Measurements from ENCODE around the gene THSD4. TPM values are rescaled to one million over a fixed set of nuclear protein-coding genes. Genes with fewer than 3 reads are reported as not detected.

The THSD4 gene
- total RNA-seq, 1 experiment from 2014 or later = 36.3 TPM

DNA sequence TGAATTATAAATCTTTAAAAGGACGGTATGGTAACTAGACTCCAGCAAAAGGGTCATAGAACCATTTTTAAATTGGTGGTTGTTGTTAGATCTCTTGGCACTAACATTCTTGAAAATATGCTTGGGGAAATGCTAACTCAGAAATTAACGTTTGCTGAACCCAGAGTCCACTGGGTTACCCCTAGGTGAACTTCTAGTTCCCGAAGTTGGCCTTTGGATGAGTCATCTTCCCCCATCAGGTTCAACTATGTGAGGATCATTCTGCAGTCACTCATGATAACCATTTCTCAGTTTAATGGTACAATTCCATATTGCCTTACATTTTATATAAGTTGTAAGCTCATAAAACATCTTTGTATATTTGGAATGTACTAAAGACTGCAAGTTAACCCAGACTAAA, 204.7 kb downstream of the THSD4 start:
- Mint-ChIP-seq H3K4me3 (ENCODE audit: unreplicated experiment) (no peak overlapping the region), H3K4me1 (ENCODE audit: insufficient read depth, unreplicated experiment) (no peaks in the 10 kb centered on the region), H3K27ac (ENCODE audit: low read depth, unreplicated experiment) (no peak overlapping the region), H3K9me3 (ENCODE audit: unreplicated experiment) (no peaks in the 10 kb centered on the region), H3K36me3 (ENCODE audit: insufficient read depth, unreplicated experiment) (no peaks in the 10 kb centered on the region), H3K27me3 (ENCODE audit: insufficient read depth, unreplicated experiment) (no peaks in the 10 kb centered on the region)
- no peak for DNase-seq (ENCODE audit: unreplicated experiment)
- CTCF ChIA-PET = interaction anchor here (0.8 kb wide), 1 partner anchor 18 kb away, joined by 3 read pairs; no protein-coding TSS in a partner anchor
- no TSS peak for BruUV-seq (replicated peaks)
- POLR2A ChIA-PET = interaction anchor here (1.4 kb wide), 1 partner anchor 10 kb away, joined by 4 read pairs; no protein-coding TSS in a partner anchor
- intact Hi-C loops (cut with micrococcal nuclease) = loop anchor here (5.0 kb wide), 1 partner anchor 92 kb away; no protein-coding TSS in a partner anchor
- TF ChIP-seq, protein P1, sequence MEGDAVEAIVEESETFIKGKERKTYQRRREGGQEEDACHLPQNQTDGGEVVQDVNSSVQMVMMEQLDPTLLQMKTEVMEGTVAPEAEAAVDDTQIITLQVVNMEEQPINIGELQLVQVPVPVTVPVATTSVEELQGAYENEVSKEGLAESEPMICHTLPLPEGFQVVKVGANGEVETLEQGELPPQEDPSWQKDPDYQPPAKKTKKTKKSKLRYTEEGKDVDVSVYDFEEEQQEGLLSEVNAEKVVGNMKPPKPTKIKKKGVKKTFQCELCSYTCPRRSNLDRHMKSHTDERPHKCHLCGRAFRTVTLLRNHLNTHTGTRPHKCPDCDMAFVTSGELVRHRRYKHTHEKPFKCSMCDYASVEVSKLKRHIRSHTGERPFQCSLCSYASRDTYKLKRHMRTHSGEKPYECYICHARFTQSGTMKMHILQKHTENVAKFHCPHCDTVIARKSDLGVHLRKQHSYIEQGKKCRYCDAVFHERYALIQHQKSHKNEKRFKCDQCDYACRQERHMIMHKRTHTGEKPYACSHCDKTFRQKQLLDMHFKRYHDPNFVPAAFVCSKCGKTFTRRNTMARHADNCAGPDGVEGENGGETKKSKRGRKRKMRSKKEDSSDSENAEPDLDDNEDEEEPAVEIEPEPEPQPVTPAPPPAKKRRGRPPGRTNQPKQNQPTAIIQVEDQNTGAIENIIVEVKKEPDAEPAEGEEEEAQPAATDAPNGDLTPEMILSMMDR (IDR thresholded peaks at IDR 0.05; ENCODE audit: unreplicated experiment) = no peak

DNA sequence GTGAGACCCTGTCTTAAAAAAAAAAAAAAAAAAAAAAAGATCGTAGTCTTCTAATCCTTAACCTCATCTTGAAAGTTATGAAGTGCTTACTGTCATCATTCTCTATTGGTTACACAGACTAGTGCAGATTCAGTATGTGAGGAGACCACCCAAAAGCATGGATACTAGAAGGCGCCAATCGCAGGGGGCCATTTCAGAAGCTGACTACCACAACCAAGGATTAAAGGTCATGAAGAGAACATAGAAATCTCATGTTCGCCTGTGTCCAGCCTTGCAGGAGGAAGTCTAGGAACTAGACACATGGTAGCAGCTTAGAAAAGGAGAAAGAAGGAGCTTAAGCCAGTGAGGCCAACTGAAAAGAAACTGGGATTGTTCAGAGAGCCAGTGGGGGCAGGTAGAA, 207.8 kb downstream of the THSD4 start:
- POLR2A ChIA-PET = interaction anchor here (1.4 kb wide), 1 partner anchor 10 kb away, joined by 3 read pairs; no protein-coding TSS in a partner anchor
- no peak for DNase-seq (ENCODE audit: unreplicated experiment)
- peaks cover 4% of the 10 kb centered on the region for H3K4me1 Mint-ChIP-seq (ENCODE audit: insufficient read depth, unreplicated experiment)
- intact Hi-C loops (cut with micrococcal nuclease) = loop anchor here (5.0 kb wide), 1 partner anchor 89 kb away; no protein-coding TSS in a partner anchor
- H3K36me3 Mint-ChIP-seq (ENCODE audit: insufficient read depth, unreplicated experiment) = no peaks in the 10 kb centered on the region
- CTCF ChIA-PET = interaction anchor here (1.1 kb wide), 1 partner anchor 18 kb away, joined by 4 read pairs; no protein-coding TSS in a partner anchor
- TF ChIP-seq, protein P1 (IDR thresholded peaks at IDR 0.05; ENCODE audit: unreplicated experiment) = no peak
- H3K4me3 Mint-ChIP-seq (ENCODE audit: unreplicated experiment) = no peak overlapping the region
- no TSS peak for BruUV-seq (replicated peaks)
- H3K27ac Mint-ChIP-seq (ENCODE audit: low read depth, unreplicated experiment) = no peak overlapping the region
- H3K27me3 Mint-ChIP-seq (ENCODE audit: insufficient read depth, unreplicated experiment) = no peaks in the 10 kb centered on the region
- no peaks in the 10 kb centered on the region for H3K9me3 Mint-ChIP-seq (ENCODE audit: unreplicated experiment)

DNA sequence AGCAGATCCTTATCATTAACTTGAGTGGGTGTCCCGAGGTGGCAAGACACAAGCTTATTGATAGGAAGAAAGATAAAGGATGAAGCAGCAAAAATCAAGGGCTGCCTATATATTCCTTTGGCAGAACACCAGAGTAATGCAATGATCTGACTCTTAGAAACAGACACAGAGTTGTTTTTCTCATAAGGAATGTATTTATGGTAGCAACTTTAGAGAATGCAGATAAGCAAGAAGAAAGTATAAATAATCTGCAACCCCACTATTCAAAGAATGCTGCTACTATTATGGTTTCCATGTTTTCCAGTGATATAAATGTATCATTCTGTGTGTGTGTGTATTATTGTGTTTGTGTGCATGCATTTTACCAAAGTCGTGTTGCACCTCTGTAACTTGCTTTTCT, 208.3 kb downstream of the THSD4 start:
- peaks cover 4% of the 10 kb centered on the region for H3K4me1 Mint-ChIP-seq (ENCODE audit: insufficient read depth, unreplicated experiment)
- CTCF ChIA-PET = interaction anchor here (1.1 kb wide), 1 partner anchor 17 kb away, joined by 4 read pairs; no protein-coding TSS in a partner anchor
- POLR2A ChIA-PET = interaction anchor here (1.4 kb wide), 1 partner anchor 10 kb away, joined by 3 read pairs; no protein-coding TSS in a partner anchor
- no peaks in the 10 kb centered on the region for H3K27me3 Mint-ChIP-seq (ENCODE audit: insufficient read depth, unreplicated experiment)
- H3K9me3 Mint-ChIP-seq (ENCODE audit: unreplicated experiment) = no peaks in the 10 kb centered on the region
- TF ChIP-seq, protein P1 (IDR thresholded peaks at IDR 0.05; ENCODE audit: unreplicated experiment) = no peak
- DNase-seq (ENCODE audit: unreplicated experiment) = no peak
- no TSS peak for BruUV-seq (replicated peaks)
- no peaks in the 10 kb centered on the region for H3K36me3 Mint-ChIP-seq (ENCODE audit: insufficient read depth, unreplicated experiment)
- intact Hi-C loops (cut with micrococcal nuclease) = loop anchor here (5.0 kb wide), 1 partner anchor 89 kb away; no protein-coding TSS in a partner anchor
- H3K27ac Mint-ChIP-seq (ENCODE audit: low read depth, unreplicated experiment) = no peak overlapping the region
- no peak overlapping the region for H3K4me3 Mint-ChIP-seq (ENCODE audit: unreplicated experiment)

DNA sequence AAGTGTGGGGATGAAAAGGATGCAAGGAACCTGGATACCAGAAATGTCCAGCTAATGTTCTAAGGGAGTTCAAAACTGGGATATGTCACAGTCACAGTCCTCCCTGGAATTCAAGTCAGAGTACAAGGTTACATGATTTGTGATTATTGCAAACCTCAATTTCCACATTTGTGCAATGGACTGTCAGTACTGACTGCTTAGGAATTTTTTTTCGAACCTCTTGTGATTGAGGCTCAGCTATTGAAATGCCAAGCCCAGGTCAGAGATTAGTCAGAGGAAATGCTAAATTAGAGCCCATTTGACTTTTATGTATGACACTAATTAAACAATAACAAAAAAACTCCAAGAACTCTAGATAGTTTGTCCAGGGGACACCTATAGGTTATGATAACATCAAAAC, 210.2 kb downstream of the THSD4 start:
- H3K9me3 Mint-ChIP-seq (ENCODE audit: unreplicated experiment) = no peaks in the 10 kb centered on the region
- ChIA-PET CTCF (interaction anchor here (0.7 to 1.1 kb wide), 2 partner anchors 120 to 202 kb away, joined by 3 read pairs; no protein-coding TSS in a partner anchor), POLR2A (interaction anchor here (0.6 to 1.0 kb wide), 4 partner anchors 9 to 194 kb away, joined by 3 to 5 read pairs (median 3); no protein-coding TSS in a partner anchor)
- H3K4me3 Mint-ChIP-seq (ENCODE audit: unreplicated experiment) = no peak overlapping the region
- no peaks in the 10 kb centered on the region for H3K27me3 Mint-ChIP-seq (ENCODE audit: insufficient read depth, unreplicated experiment)
- intact Hi-C loops (cut with micrococcal nuclease) = no loop called here
- no TSS peak for BruUV-seq (replicated peaks)
- no peaks in the 10 kb centered on the region for H3K36me3 Mint-ChIP-seq (ENCODE audit: insufficient read depth, unreplicated experiment)
- peak; percentile 3 for DNase-seq (ENCODE audit: unreplicated experiment)
- no peak overlapping the region for H3K27ac Mint-ChIP-seq (ENCODE audit: low read depth, unreplicated experiment)
- H3K4me1 Mint-ChIP-seq (ENCODE audit: insufficient read depth, unreplicated experiment) = peaks cover 4% of the 10 kb centered on the region
- TF ChIP-seq, protein P1 (IDR thresholded peaks at IDR 0.05; ENCODE audit: unreplicated experiment) = no peak

Data from MCF 10A (cell line).